WERI-Rb-1 (cell line): ENCODE measurements around the gene RHOG.

ENCODE experiments used
- DNase-seq: peaks from one replicate; pipeline ENCODE4 v3.0.0-alpha.2; 2020
- H3K27ac ChIP-seq: fragments of 250-450 bp; sonication (Bioruptor Pico); 2 replicates; pipeline ENCODE4 v1.5.1; 2020; ENCODE audit warnings: mild to moderate bottlenecking, moderate library complexity
- H3K27me3 ChIP-seq: fragments of 250-450 bp; sonication (Bioruptor Pico); 2 replicates; pipeline ENCODE4 v1.5.1; 2021; ENCODE audit warnings: mild to moderate bottlenecking, low read depth, moderate library complexity; ENCODE audit not compliant: insufficient read depth, severe bottlenecking
- H3K36me3 ChIP-seq: fragments of 250-450 bp; sonication (Bioruptor Pico); 2 replicates; pipeline ENCODE4 v1.5.1; 2020; ENCODE audit warnings: mild to moderate bottlenecking, moderate library complexity
- H3K4me3 ChIP-seq: 2 replicates; pipeline ENCODE4 v1.5.1; 2011; ENCODE audit warnings: low read depth, mild to moderate bottlenecking, control low read depth, low read length
- H3K9me3 ChIP-seq: fragments of 250-450 bp; sonication (Bioruptor Pico); 2 replicates; pipeline ENCODE4 v1.5.1; 2021; ENCODE audit warnings: mild to moderate bottlenecking, moderate library complexity; ENCODE audit not compliant: severe bottlenecking
- CTCF ChIP-seq: IDR thresholded peaks from 2 replicates; pipeline ENCODE4 v1.5.1; 2011; ENCODE audit warnings: low read depth, mild to moderate bottlenecking, control low read depth, inconsistent platforms, low read length

RHOG gene

GRCh38 chr11:3810446-3810845 lies 30.3 kb downstream of the RHOG start:
- H3K9me3 ChIP-seq = no peaks in the 10 kb centered on the region
- DNase-seq = no peak
- H3K27ac ChIP-seq = no peak overlapping the region
- H3K36me3 ChIP-seq = no peaks in the 10 kb centered on the region
- H3K27me3 ChIP-seq = no peaks in the 10 kb centered on the region
- no peak for TF ChIP-seq CTCF
- no peak overlapping the region for H3K4me3 ChIP-seq

GRCh38 chr11:3809624-3809928 lies 31.2 kb downstream of the RHOG start:
- TF ChIP-seq CTCF = no peak
- no peaks in the 10 kb centered on the region for H3K27me3 ChIP-seq
- no peaks in the 10 kb centered on the region for H3K36me3 ChIP-seq
- no peak overlapping the region for H3K4me3 ChIP-seq
- H3K27ac ChIP-seq = no peak overlapping the region
- no peaks in the 10 kb centered on the region for H3K9me3 ChIP-seq
- DNase-seq = no peak

GRCh38 chr11:3808861-3809623 lies 31.7 kb downstream of the RHOG start:
- H3K27me3 ChIP-seq = no peaks in the 10 kb centered on the region
- no peaks in the 10 kb centered on the region for H3K36me3 ChIP-seq
- peak overlapping the region; percentile 90 for H3K4me3 ChIP-seq
- H3K27ac ChIP-seq = peak overlapping the region; percentile 57; the same call in 1 of the 2 replicates
- peak; percentile 61 for DNase-seq
- no peaks in the 10 kb centered on the region for H3K9me3 ChIP-seq
- TF ChIP-seq CTCF = peak; percentile 61

- H3K9me3 ChIP-seq = no peaks in the 10 kb centered on the region
- H3K4me3 ChIP-seq = peak within 1 kb of the TSS; percentile 90
- peak; percentile 84 for TF ChIP-seq CTCF
- no peaks in the 10 kb centered on the region for H3K36me3 ChIP-seq
- peak within 1 kb of the TSS; percentile 57 for H3K27ac ChIP-seq
- DNase-seq = peak; percentile 75
- no peaks in the 10 kb centered on the region for H3K27me3 ChIP-seq
Observed at GRCh38 chr11:3807909-3808860, 32.6 kb downstream of the RHOG start, which contains the start of gene PGAP2. Gene PGAP2, plus strand, starts transcription at chr11:3808560. Its CDS starts 2,700 bp downstream, at chr11:3811260.

- Histone ChIP-seq H3K36me3 (no peaks in the 10 kb centered on the region), H3K9me3 (no peaks in the 10 kb centered on the region), H3K27ac (no peak overlapping the region), H3K4me3 (no peak overlapping the region), H3K27me3 (no peaks in the 10 kb centered on the region)
- DNase-seq = no peak
- no peak for TF ChIP-seq CTCF
Observed at GRCh38 chr11:3803726-3804495, 36.8 kb downstream of the RHOG start.
